ENCODE results near the gene CPE. TPM values are rescaled to one million over a fixed set of nuclear protein-coding genes. Genes with fewer than 3 reads are reported as not detected.

The CPE gene
- total RNA-seq, 1 experiment from 2014 or later, result 29.3 TPM

DNA sequence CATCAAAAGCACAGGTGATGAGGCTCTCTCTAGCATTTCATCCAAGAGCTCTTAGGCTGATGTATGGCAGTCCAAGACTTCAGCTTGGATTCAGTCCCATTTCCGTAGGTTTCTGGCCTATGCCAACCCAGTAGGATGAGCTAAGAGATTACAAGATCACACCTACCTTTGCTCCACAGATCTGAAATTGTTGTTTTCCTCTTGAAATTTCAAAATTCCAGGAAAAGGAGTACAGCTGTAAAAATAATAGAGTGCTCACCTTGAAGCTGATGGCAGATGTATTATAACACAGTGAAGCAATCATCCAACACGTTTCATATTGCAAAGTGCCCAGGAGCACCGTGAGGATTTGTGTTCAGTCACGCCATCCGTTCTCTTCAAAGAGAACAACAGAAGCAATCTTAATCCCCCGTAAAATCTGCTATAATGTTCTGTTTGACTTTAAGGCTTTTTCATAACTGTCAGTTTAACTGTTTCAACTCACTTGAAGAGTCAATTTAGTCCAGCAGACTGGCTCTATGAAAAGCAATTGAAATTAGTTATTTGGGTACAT, 137.5 kb downstream of the CPE start:
- Histone ChIP-seq H3K9ac (ENCODE audit: low read length) (no peak overlapping the region), H3K79me2 (ENCODE audit: insufficient read depth, low read length) (no peaks in the 10 kb centered on the region), H3K27me3 (ENCODE audit: insufficient read depth, low read length) (no peaks in the 10 kb centered on the region), H3K4me1 (ENCODE audit: control insufficient read depth in 1 of 2, insufficient read depth in 2 of 2, low read length in 2 of 2) (no peaks in the 10 kb centered on the region), H3K9me2 (ENCODE audit: insufficient read depth) (no peaks in the 10 kb centered on the region), H2AFZ (ENCODE audit: low read depth, low read length, poor library complexity, severe bottlenecking) (no peak overlapping the region), H3K9me3 (ENCODE audit: control insufficient read depth in 1 of 2, insufficient read depth in 1 of 2, low read depth in 1 of 2, low read length in 2 of 2) (no peaks in the 10 kb centered on the region), H3K27ac (ENCODE audit: low read depth, low read length) (no peak overlapping the region), H3K4me2 (ENCODE audit: low read length) (no peak overlapping the region), H4K20me1 (ENCODE audit: insufficient read depth) (no peaks in the 10 kb centered on the region), H3K36me3 (ENCODE audit: control insufficient read depth in 1 of 2, insufficient read depth in 2 of 2, low read length in 2 of 2) (no peaks in the 10 kb centered on the region), H3K4me3 (replicated peaks in 1 of 2; ENCODE audit: low read depth in 1 of 2, low read length in 2 of 2) (no peak overlapping the region)
- CTCF ChIA-PET, result interaction anchor here (1.9 kb wide), 1 partner anchor 23 kb away, joined by 5 read pairs; no protein-coding TSS in a partner anchor
- POLR2A ChIA-PET, result no interaction called here
- ATAC-seq (no peak), DNase-seq (ENCODE audit: low read depth, low spot score) (no peak)
- no TSS peak for BruUV-seq (replicated peaks)
- intact Hi-C loops (cut with micrococcal nuclease), result no loop called here
- no peak for TF ChIP-seq POLR2A (IDR thresholded peaks at IDR 0.05; ENCODE audit: borderline replicate concordance, extremely low read depth, insufficient read depth, insufficient read length)
- TF ChIP-seq, protein P1, sequence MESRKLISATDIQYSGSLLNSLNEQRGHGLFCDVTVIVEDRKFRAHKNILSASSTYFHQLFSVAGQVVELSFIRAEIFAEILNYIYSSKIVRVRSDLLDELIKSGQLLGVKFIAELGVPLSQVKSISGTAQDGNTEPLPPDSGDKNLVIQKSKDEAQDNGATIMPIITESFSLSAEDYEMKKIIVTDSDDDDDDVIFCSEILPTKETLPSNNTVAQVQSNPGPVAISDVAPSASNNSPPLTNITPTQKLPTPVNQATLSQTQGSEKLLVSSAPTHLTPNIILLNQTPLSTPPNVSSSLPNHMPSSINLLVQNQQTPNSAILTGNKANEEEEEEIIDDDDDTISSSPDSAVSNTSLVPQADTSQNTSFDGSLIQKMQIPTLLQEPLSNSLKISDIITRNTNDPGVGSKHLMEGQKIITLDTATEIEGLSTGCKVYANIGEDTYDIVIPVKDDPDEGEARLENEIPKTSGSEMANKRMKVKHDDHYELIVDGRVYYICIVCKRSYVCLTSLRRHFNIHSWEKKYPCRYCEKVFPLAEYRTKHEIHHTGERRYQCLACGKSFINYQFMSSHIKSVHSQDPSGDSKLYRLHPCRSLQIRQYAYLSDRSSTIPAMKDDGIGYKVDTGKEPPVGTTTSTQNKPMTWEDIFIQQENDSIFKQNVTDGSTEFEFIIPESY (IDR thresholded peaks at IDR 0.05; ENCODE audit: extremely low read depth, insufficient replicate concordance, low read length), result no peak
- no peak for TF ChIP-seq SIN3A (IDR thresholded peaks at IDR 0.05; ENCODE audit: low read depth)
- TF ChIP-seq, protein P2, sequence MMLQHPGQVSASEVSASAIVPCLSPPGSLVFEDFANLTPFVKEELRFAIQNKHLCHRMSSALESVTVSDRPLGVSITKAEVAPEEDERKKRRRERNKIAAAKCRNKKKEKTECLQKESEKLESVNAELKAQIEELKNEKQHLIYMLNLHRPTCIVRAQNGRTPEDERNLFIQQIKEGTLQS (IDR thresholded peaks at IDR 0.05), result no peak
- no peak for TF ChIP-seq SP1 (IDR thresholded peaks at IDR 0.05; ENCODE audit: low read depth)
- no peak for TF ChIP-seq EZH2phosphoT487 (IDR thresholded peaks at IDR 0.05; ENCODE audit: borderline replicate concordance)
- TF ChIP-seq, protein P3, sequence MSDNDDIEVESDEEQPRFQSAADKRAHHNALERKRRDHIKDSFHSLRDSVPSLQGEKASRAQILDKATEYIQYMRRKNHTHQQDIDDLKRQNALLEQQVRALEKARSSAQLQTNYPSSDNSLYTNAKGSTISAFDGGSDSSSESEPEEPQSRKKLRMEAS (IDR thresholded peaks at IDR 0.05), result no peak
- no peak for TF ChIP-seq POLR2AphosphoS5 (IDR thresholded peaks at IDR 0.05; ENCODE audit: low read depth, low read length)
- TF ChIP-seq SRF (IDR thresholded peaks at IDR 0.05; ENCODE audit: low read depth), result no peak
- no peak for TF ChIP-seq EZH2 (IDR thresholded peaks at IDR 0.05)
- no peak for TF ChIP-seq FOSL1 (IDR thresholded peaks at IDR 0.05; ENCODE audit: low read depth)
- TF ChIP-seq, protein P4, sequence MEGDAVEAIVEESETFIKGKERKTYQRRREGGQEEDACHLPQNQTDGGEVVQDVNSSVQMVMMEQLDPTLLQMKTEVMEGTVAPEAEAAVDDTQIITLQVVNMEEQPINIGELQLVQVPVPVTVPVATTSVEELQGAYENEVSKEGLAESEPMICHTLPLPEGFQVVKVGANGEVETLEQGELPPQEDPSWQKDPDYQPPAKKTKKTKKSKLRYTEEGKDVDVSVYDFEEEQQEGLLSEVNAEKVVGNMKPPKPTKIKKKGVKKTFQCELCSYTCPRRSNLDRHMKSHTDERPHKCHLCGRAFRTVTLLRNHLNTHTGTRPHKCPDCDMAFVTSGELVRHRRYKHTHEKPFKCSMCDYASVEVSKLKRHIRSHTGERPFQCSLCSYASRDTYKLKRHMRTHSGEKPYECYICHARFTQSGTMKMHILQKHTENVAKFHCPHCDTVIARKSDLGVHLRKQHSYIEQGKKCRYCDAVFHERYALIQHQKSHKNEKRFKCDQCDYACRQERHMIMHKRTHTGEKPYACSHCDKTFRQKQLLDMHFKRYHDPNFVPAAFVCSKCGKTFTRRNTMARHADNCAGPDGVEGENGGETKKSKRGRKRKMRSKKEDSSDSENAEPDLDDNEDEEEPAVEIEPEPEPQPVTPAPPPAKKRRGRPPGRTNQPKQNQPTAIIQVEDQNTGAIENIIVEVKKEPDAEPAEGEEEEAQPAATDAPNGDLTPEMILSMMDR (IDR thresholded peaks at IDR 0.05 in 2 of 3, conservative IDR thresholded peaks at IDR 0.05 in 1 of 3; ENCODE audit: borderline replicate concordance in 1 of 3, insufficient read depth in 1 of 3, low read depth in 2 of 3, low read length in 2 of 3), result no peak
- no peak for TF ChIP-seq ELF1 (IDR thresholded peaks at IDR 0.05; ENCODE audit: borderline replicate concordance, low read depth)
- no peak for TF ChIP-seq CBX3 (IDR thresholded peaks at IDR 0.05; ENCODE audit: low read depth)
- TF ChIP-seq, protein P5, sequence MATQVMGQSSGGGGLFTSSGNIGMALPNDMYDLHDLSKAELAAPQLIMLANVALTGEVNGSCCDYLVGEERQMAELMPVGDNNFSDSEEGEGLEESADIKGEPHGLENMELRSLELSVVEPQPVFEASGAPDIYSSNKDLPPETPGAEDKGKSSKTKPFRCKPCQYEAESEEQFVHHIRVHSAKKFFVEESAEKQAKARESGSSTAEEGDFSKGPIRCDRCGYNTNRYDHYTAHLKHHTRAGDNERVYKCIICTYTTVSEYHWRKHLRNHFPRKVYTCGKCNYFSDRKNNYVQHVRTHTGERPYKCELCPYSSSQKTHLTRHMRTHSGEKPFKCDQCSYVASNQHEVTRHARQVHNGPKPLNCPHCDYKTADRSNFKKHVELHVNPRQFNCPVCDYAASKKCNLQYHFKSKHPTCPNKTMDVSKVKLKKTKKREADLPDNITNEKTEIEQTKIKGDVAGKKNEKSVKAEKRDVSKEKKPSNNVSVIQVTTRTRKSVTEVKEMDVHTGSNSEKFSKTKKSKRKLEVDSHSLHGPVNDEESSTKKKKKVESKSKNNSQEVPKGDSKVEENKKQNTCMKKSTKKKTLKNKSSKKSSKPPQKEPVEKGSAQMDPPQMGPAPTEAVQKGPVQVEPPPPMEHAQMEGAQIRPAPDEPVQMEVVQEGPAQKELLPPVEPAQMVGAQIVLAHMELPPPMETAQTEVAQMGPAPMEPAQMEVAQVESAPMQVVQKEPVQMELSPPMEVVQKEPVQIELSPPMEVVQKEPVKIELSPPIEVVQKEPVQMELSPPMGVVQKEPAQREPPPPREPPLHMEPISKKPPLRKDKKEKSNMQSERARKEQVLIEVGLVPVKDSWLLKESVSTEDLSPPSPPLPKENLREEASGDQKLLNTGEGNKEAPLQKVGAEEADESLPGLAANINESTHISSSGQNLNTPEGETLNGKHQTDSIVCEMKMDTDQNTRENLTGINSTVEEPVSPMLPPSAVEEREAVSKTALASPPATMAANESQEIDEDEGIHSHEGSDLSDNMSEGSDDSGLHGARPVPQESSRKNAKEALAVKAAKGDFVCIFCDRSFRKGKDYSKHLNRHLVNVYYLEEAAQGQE (IDR thresholded peaks at IDR 0.05; ENCODE audit: low read depth), result no peak
- RAD21 ChIA-PET (ENCODE audit: low non-redundant PET in 1 of 2, low total read pairs in 2 of 2, uncharacterized antibody in 2 of 2, unreplicated experiment in 2 of 2), result no interaction called here

Measured in HCT116 (cell line).